Vagina (tissue), 2 donors: Measurements from ENCODE around the gene WDR45. TPM values are rescaled to one million over a fixed set of nuclear protein-coding genes. Genes with fewer than 3 reads are reported as not detected.
A peak's percentile ranks its signal among the peaks of the same experiment; 100 is the strongest.

Source experiments
- DNase-seq, 2 donors: peaks; one replicate each; pipeline ENCODE4 v3.0.0-alpha.2; 2017; ENCODE audit errors: extremely low spot score in 2 of 2
- H3K27ac ChIP-seq: fragments of 200-600 bp; sonication (generic); one replicate; pipeline ENCODE4 v1.5.1; 2019
- H3K27me3 ChIP-seq: fragments of 200-600 bp; sonication (generic); one replicate; pipeline ENCODE4 v1.5.1; 2019
- H3K36me3 ChIP-seq, 2 donors: fragments of 200-600 bp; sonication (generic); one replicate each; pipeline ENCODE4 v1.5.1; 2017 to 2019
- H3K4me1 ChIP-seq: fragments of 200-600 bp; sonication (generic); one replicate; pipeline ENCODE4 v1.5.1; 2019
- H3K4me3 ChIP-seq, 2 donors: fragments of 200-600 bp; sonication (generic); 1 replicate in 1 of 2; 2 replicates in 1 of 2; pipeline ENCODE4 v1.5.1; 2016 to 2019
- H3K9me3 ChIP-seq: fragments of 200-600 bp; sonication (generic); one replicate; pipeline ENCODE4 v1.5.1; 2019
- CTCF ChIP-seq, 3 experiments: fragments of 450-650 bp in 2 of 3; fragments of 200-600 bp in 1 of 3; sonication (generic) in 1 of 3; IDR thresholded peaks; one replicate each; pipeline ENCODE4 v1.5.1; 2017 to 2019; ENCODE audit warnings: antibody characterized with exemption in 3 of 3, mild to moderate bottlenecking in 2 of 3, moderate library complexity in 2 of 3
- POLR2A ChIP-seq, 2 donors: fragments of 450-650 bp; IDR thresholded peaks; one replicate each; pipeline ENCODE4 v1.6.1; 2017; ENCODE audit warnings: antibody characterized with exemption in 2 of 2, mild to moderate bottlenecking in 2 of 2, moderate library complexity in 2 of 2
- POLR2AphosphoS5 ChIP-seq, 2 donors: sonication (generic); formaldehyde crosslinking; IDR thresholded peaks; one replicate each; pipeline ENCODE4 v1.9.0; 2017; ENCODE audit warnings: antibody characterized with exemption in 2 of 2, mild to moderate bottlenecking in 2 of 2, low read depth in 1 of 2; ENCODE audit not compliant: insufficient read depth in 1 of 2
- intact Hi-C: fragments of 100-400 bp; cut with DNase I; formaldehyde crosslinking; loops from one replicate; pipeline ENCODE4 v1.15.1; 2023
- total RNA-seq: library from RNA; depleted of rRNA; stranded (reverse); fragments of >200 nt; gene quantifications from one replicate; pipeline ENCODE4 v1.2.3, GENCODE V29; 2016

WDR45 gene
- total RNA-seq, 1 donor from 2014 or later = 72.7 TPM

GRCh38 chrX:49058794-49059193 lies 20.9 kb downstream of the WDR45 start, which contains the start of gene CCDC120:
TSS of gene CCDC120 (plus strand) at chrX:49058999. CDS start at chrX:49062042, 3,043 bp downstream.
- intact Hi-C loops = no loop called here
- TF ChIP-seq POLR2A (IDR thresholded peaks at IDR 0.05) (no peak), POLR2AphosphoS5 (IDR thresholded peaks at IDR 0.05; ENCODE audit: insufficient read depth in 1 of 2, low read depth in 1 of 2) (peak in 1 of 2 donors; percentile 21)
- peak within 1 kb of the TSS; percentile 54 for H3K27ac ChIP-seq
- H3K9me3 ChIP-seq = no peaks in the 10 kb centered on the region
- DNase-seq = no peak
- H3K4me1 ChIP-seq = peaks cover 4% of the 10 kb centered on the region
- H3K36me3 ChIP-seq = peaks cover 0 to 5% of the 10 kb centered on the region in 2 donors
- peak within 1 kb of the TSS in 1 of 2 donors; percentile 40 for H3K4me3 ChIP-seq
- H3K27me3 ChIP-seq = no peaks in the 10 kb centered on the region

GRCh38 chrX:49054073-49054762 lies 25.5 kb downstream of the WDR45 start:
- no peaks in the 10 kb centered on the region for H3K36me3 ChIP-seq
- no peak for TF ChIP-seq CTCF (IDR thresholded peaks at IDR 0.05)
- no peak for TF ChIP-seq POLR2A (IDR thresholded peaks at IDR 0.05)
- no peak for TF ChIP-seq POLR2AphosphoS5 (IDR thresholded peaks at IDR 0.05; ENCODE audit: insufficient read depth in 1 of 2, low read depth in 1 of 2)
- DNase-seq = no peak
- no peaks in the 10 kb centered on the region for H3K27me3 ChIP-seq
- intact Hi-C loops = no loop called here
- H3K4me3 ChIP-seq = peak overlapping the region; percentile 61 to 66
- H3K27ac ChIP-seq = peak overlapping the region; percentile 83
- peaks cover 4% of the 10 kb centered on the region for H3K4me1 ChIP-seq
- H3K9me3 ChIP-seq = no peaks in the 10 kb centered on the region

GRCh38 chrX:49053223-49054072 lies 26.2 kb downstream of the WDR45 start:
- H3K4me1 ChIP-seq = peaks cover 1% of the 10 kb centered on the region
- intact Hi-C loops = no loop called here
- H3K9me3 ChIP-seq = no peaks in the 10 kb centered on the region
- no peaks in the 10 kb centered on the region for H3K36me3 ChIP-seq
- peak overlapping the region; percentile 83 for H3K27ac ChIP-seq
- H3K4me3 ChIP-seq = peak overlapping the region; percentile 61 to 66
- no peak for DNase-seq
- H3K27me3 ChIP-seq = no peaks in the 10 kb centered on the region
- TF ChIP-seq POLR2AphosphoS5 (IDR thresholded peaks at IDR 0.05; ENCODE audit: insufficient read depth in 1 of 2, low read depth in 1 of 2) = peak in 1 of 2 donors; percentile 52
- no peak for TF ChIP-seq POLR2A (IDR thresholded peaks at IDR 0.05)

- TF ChIP-seq POLR2AphosphoS5 (IDR thresholded peaks at IDR 0.05; ENCODE audit: insufficient read depth in 1 of 2, low read depth in 1 of 2) (no peak), POLR2A (IDR thresholded peaks at IDR 0.05) (no peak), CTCF (IDR thresholded peaks at IDR 0.05) (no peak)
- DNase-seq = no peak
- intact Hi-C loops = loop anchor here (5.0 kb wide), 1 partner anchor 87 kb away; the partner anchor contains the start of gene OTUD5
- H3K9me3 ChIP-seq = no peaks in the 10 kb centered on the region
- H3K4me3 ChIP-seq = no peak overlapping the region
- no peaks in the 10 kb centered on the region for H3K27me3 ChIP-seq
- peaks cover 0 to 3% of the 10 kb centered on the region in 2 donors for H3K36me3 ChIP-seq
- H3K27ac ChIP-seq = peak overlapping the region; percentile 64
- peaks cover 15% of the 10 kb centered on the region for H3K4me1 ChIP-seq
These were observed 35.8 kb downstream of the WDR45 start for GRCh38 chrX:49043987-49044281.

GRCh38 chrX:49043220-49043986 lies 36.3 kb downstream of the WDR45 start, which contains the start of gene TFE3:
TSS of gene TFE3 (minus strand) at chrX:49043357. CDS start at chrX:49043226, 131 bp downstream.
- Histone ChIP-seq H3K27ac (peak within 1 kb of the TSS; percentile 95), H3K36me3 (peaks cover 0 to 8% of the 10 kb centered on the region in 2 donors), H3K9me3 (no peaks in the 10 kb centered on the region), H3K4me3 (peak within 1 kb of the TSS; percentile 59 to 83), H3K27me3 (no peaks in the 10 kb centered on the region), H3K4me1 (peaks cover 20% of the 10 kb centered on the region)
- intact Hi-C loops = loop anchor here (5.0 kb wide), 1 partner anchor 86 kb away; the partner anchor contains the start of gene OTUD5
- TF ChIP-seq CTCF (IDR thresholded peaks at IDR 0.05) = peak; percentile 16 to 54 (median 26)
- TF ChIP-seq POLR2A (IDR thresholded peaks at IDR 0.05) = peak in 1 of 2 donors; percentile 87
- TF ChIP-seq POLR2AphosphoS5 (IDR thresholded peaks at IDR 0.05; ENCODE audit: insufficient read depth in 1 of 2, low read depth in 1 of 2) = peak; percentile 89 to 95
- DNase-seq = peak in 1 of 2 donors; percentile 99
